IgD-negative memory B cell (primary cell): ENCODE measurements around the gene LRRC42. TPM values are rescaled to one million over a fixed set of nuclear protein-coding genes. Genes with fewer than 3 reads are reported as not detected.

Source experiments
- H3K27ac Mint-ChIP-seq, 3 donors: one replicate each; pipeline ENCODE4 v1.8.0; 2020 to 2022; ENCODE audit warnings: mild to moderate bottlenecking in 3 of 3, mixed read lengths in 3 of 3, moderate library complexity in 1 of 3
- H3K27me3 Mint-ChIP-seq: one replicate; pipeline ENCODE4 v1.8.0; 2021; ENCODE audit warnings: mixed read lengths
- H3K36me3 Mint-ChIP-seq: one replicate; pipeline ENCODE4 v1.8.0; 2020; ENCODE audit warnings: mild to moderate bottlenecking, mixed read lengths
- H3K4me1 Mint-ChIP-seq, 3 donors: one replicate each; pipeline ENCODE4 v1.8.0; 2020 to 2022; ENCODE audit warnings: mixed read lengths in 3 of 3, mild to moderate bottlenecking in 1 of 3
- H3K4me3 Mint-ChIP-seq, 4 donors: one replicate each; pipeline ENCODE4 v1.8.0; 2020 to 2022; ENCODE audit warnings: mild to moderate bottlenecking in 4 of 4, mixed read lengths in 4 of 4, moderate library complexity in 3 of 4
- H3K9me3 Mint-ChIP-seq, 3 donors: one replicate each; pipeline ENCODE4 v1.8.0; 2020 to 2021; ENCODE audit warnings: mixed read lengths in 3 of 3, mild to moderate bottlenecking in 1 of 3
- polyA plus RNA-seq: library from polyadenylated mRNA; unstranded; fragments of 300-500 nt; fragmentation: Illumina TruSeq; gene quantifications from one replicate; pipeline ENCODE4 v1.2.3, GENCODE V29; 2021

The LRRC42 gene
- polyA plus RNA-seq, 1 donor from 2014 or later: 10.4 TPM

DNA sequence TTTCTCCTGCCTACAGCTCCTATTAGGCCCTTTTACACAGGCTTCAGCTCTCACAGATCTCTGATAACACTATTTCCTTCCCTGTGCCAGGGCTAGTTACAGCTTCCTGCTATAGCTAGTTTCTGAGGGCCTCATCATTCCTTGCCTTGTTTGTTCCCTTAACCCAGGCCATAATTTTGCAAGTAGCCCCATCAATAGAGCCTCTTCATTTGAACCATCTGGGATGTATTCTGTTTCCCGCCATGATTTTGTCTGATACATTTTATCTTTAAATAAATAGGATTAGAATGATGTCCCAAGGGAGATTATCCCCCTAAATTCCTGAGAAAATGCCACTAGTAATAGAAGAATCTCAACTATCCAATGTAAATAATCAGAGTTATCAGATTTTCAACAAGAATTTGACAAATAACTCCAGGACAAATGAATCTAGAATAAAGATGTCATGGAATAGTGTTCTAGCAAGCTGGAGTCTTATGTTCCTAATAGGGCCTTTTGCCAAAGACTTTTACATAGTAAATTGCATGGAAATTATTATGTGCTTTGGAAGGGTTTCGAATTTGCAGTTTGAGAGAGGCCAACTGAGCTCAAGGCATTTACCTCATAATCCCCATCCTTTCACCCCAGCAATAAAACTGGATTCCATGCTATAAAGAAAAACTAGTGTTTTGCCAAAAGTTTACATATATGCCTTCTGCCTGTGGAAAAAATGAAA is 16.7 kb upstream of the LRRC42 start:
- Mint-ChIP-seq H3K4me3 (no peak overlapping the region), H3K27ac (peak overlapping the region in 1 of 3 donors; percentile 67), H3K4me1 (no peaks in the 10 kb centered on the region), H3K36me3 (peaks cover 7% of the 10 kb centered on the region), H3K9me3 (no peaks in the 10 kb centered on the region), H3K27me3 (no peaks in the 10 kb centered on the region)

DNA sequence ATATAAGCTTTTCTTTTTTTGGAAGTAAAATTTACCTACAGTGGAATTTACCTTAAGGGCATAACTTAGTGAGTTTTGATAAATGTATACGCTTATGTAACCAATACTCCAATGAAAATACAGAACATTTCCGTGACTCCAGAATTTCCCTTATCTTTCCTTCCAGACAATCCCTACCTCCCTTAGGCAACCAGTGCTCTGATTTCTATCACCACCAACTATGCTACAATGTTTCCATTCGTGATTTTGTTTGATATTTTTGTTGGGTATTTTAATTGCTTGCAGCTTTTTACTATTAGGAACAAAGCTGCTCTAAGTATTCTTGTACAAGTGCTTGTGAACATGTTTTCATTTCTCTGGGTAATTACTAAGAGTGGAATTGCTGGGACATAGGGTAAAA is 15.2 kb upstream of the LRRC42 start:
- no peak overlapping the region for H3K27ac Mint-ChIP-seq
- H3K4me1 Mint-ChIP-seq: no peaks in the 10 kb centered on the region
- no peaks in the 10 kb centered on the region for H3K9me3 Mint-ChIP-seq

DNA sequence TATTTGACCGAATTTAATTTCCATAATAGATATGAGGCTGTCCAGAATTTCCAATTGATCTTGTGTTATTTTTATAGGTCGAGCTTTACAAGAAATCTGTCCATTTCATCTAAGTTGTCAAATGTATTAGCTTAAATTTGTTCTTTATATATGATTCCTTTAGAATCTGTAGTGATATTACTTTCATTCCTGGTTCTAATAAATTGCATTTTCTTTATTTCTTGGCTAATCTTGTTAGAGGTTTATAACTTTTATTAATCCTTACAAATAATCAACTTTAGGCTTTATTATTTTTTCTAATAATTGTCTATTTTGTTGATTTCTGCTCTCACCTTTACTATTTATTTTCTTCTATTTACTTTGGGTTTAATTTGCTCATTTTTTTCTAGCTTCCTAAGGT is 14.6 kb upstream of the LRRC42 start:
- Mint-ChIP-seq H3K4me1 (no peaks in the 10 kb centered on the region), H3K4me3 (no peak overlapping the region), H3K27me3 (no peaks in the 10 kb centered on the region), H3K27ac (no peak overlapping the region), H3K9me3 (no peaks in the 10 kb centered on the region), H3K36me3 (peaks cover 9% of the 10 kb centered on the region)

More for the DNA sequence above, 15.2 kb upstream of the LRRC42 start:
- Mint-ChIP-seq H3K36me3 (peaks cover 9% of the 10 kb centered on the region), H3K4me3 (no peak overlapping the region), H3K27me3 (no peaks in the 10 kb centered on the region)

DNA sequence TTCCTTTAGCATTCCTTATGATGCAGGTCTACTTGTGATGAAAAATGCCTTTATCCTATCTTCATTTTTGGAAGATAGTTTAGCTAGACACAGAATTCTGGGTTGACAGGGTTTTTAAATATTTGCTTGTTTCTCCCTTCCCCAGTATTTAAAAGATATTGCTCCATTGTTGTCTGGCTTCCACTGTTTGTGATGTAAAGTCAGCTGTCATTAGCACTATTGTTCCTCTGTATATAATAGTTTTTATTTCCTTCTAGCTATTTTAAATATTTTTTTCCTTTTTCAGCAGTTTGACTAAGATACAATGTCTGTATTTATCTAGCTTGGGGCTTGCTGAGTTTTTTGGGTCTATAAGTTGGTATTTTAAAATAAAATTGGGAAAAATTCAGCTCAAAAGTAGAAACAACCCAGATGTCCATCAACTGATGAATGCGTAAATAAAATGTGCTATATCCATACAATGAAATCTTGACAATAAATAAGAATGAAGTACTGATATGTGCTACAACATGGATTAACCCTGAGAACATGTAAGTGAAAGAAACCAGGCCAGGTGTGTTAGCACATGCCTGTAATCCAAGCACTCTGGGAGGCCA is 11.9 kb upstream of the LRRC42 start:
- Mint-ChIP-seq H3K9me3 (no peaks in the 10 kb centered on the region), H3K4me3 (no peak overlapping the region), H3K4me1 (peaks cover 0 to 5% (median 2%) of the 10 kb centered on the region in 3 donors), H3K27me3 (no peaks in the 10 kb centered on the region), H3K27ac (no peak overlapping the region), H3K36me3 (peaks cover 9% of the 10 kb centered on the region)

DNA sequence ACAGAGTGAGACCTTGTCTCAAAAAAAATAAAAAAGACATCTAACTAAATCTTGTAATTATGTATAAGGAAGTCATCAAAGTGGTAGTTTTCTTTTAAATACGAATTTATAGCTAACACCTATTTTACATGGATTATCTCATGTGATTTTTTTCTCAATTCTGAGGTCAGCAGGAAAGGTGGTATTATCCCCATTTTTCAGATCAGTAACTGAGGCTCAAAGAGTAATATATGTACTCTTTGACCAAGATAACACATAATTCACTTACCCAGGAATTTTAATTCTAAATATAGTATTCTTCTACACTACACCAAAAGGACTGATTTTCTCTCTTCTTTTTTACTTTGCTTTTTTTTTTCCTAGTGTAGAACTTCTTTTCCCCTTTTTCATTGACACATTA is 9.7 kb upstream of the LRRC42 start:
- Mint-ChIP-seq H3K4me3 (no peak overlapping the region), H3K36me3 (peaks cover 7% of the 10 kb centered on the region), H3K27ac (no peak overlapping the region), H3K27me3 (no peaks in the 10 kb centered on the region), H3K4me1 (peaks cover 2 to 10% (median 4%) of the 10 kb centered on the region in 3 donors), H3K9me3 (no peaks in the 10 kb centered on the region)

DNA sequence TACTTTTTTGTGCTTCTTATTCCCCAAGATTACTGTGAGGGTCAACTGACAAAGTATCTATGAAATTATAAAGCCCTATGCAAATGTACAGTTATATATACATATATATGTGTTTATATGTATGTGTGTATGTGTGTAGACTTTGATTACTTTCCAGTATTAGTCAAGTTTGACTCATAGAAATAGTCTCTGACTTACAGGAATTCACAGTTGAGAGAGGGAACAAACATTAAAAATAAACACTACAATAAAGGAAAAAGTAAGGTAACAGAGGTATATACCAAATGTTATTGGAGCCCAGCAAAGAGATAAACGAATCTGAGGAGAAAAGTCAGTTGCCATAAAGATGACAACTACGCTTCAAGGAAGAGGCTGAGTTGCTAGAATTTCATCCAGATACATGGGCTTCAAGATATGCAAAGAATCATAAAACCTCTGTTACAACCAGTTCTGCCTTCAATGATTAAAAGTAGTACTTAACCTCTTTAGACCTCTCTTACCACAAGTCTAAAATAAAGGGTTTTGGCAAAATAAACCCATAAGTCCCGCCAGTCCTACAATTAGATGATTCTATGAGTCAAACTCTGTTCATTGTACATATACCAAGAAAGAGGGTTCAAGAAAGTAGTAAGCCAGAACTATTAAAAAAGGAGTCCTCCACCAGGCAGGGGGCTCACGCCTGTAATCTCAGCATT is 7.9 kb upstream of the LRRC42 start:
- H3K4me3 Mint-ChIP-seq: no peak overlapping the region

DNA sequence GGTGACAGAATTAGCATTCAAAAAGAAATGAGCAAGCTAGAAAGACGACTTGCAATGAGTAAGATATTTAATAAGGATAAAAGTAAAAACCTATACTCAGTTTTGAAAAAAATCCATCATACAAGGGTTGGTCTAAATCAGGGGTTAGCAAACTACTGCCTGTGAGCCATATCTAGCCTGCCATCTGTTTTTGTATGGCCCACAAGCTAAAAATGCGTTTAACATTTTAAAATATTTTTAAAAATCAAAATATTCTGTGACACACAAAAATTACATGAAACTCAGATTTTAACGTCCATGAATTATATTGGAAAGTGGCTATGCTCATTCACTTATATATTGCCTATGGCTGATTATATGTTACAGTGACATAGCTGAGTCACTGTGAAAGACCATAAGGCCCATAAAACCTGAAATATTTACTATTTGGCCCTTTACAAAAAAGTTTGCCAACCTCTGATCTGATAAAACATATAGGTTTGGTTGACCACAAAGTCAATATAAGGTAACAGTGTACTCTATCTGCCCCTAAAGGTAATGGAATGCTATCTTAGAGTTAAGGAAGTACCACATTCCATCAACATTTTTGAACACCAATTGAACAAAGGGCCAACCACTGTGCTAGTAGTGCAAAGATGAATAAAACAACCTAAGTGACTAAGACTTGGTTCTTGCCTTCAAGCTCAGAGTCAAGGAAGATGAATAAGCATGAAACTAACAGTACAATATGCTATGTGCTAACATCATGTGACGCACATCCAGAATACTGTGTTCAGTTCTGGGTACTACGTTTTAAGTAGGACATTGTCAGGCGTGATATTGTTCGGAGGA is 3.8 kb upstream of the LRRC42 start:
- Mint-ChIP-seq H3K4me3 (peak overlapping the region in 1 of 4 donors; percentile 96), H3K4me1 (peaks cover 22 to 36% (median 28%) of the 10 kb centered on the region in 3 donors), H3K27ac (no peak overlapping the region), H3K27me3 (no peaks in the 10 kb centered on the region), H3K9me3 (no peaks in the 10 kb centered on the region), H3K36me3 (peaks cover 5% of the 10 kb centered on the region)

More for the DNA sequence above, 7.9 kb upstream of the LRRC42 start:
- H3K4me1 Mint-ChIP-seq: peaks cover 2 to 19% (median 11%) of the 10 kb centered on the region in 3 donors
- no peaks in the 10 kb centered on the region for H3K27me3 Mint-ChIP-seq
- H3K27ac Mint-ChIP-seq: no peak overlapping the region
- H3K9me3 Mint-ChIP-seq: no peaks in the 10 kb centered on the region
- H3K36me3 Mint-ChIP-seq: peaks cover 7% of the 10 kb centered on the region

DNA sequence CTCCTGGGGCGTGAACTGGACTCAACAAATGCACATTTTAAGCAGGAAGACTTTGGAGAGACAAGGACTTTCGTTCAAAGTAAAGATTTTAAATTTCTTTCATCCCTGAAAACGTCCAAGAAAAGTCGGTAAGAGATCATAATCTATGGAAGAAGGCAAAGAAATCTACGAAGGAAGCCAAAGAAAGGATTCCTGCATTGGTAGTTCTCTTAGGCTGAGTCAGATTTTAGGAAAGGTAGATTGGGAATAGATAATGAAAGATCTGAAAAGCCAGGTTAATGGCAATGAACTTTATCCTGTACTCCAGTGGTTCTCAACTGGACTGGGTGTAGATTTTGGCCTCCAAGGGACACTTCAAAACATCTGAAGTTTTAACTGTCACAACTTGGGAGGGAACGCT is 3.1 kb upstream of the LRRC42 start:
- peak overlapping the region; percentile 33 to 64 (median 49) for H3K27ac Mint-ChIP-seq
- no peaks in the 10 kb centered on the region for H3K9me3 Mint-ChIP-seq
- peaks cover 4% of the 10 kb centered on the region for H3K36me3 Mint-ChIP-seq
- peak overlapping the region in 2 of 4 donors; percentile 54 to 96 for H3K4me3 Mint-ChIP-seq
- H3K4me1 Mint-ChIP-seq: peaks cover 26 to 35% (median 28%) of the 10 kb centered on the region in 3 donors
- H3K27me3 Mint-ChIP-seq: no peaks in the 10 kb centered on the region

DNA sequence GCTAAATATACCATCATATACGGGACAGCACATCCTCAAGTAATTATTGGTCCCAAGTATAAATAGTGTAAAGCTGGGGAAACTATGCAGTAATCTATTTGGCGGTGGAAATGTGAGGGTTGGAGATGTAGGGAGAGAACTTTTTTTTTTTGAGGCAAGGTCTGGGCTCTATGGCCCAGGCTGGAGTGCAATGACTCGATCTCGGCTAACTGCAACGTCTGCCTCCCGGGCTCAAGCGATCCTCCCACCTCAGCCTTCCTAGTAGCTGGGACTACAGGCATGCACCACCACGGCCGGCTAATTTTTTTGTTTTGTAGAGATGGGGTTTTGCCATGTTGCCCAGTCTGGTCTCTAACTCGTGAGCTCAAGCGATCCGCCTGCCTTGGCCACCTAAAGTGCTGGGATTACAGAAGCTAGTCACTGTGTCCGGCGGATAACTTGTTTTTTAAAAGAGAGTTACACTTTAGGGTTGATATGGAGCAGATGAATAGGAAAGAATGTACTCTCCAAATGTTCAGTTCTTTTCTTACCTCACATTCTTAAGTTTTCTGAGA is 2.6 kb upstream of the LRRC42 start:
- Mint-ChIP-seq H3K9me3 (no peaks in the 10 kb centered on the region), H3K36me3 (peaks cover 2% of the 10 kb centered on the region), H3K27me3 (no peaks in the 10 kb centered on the region), H3K27ac (peak overlapping the region; percentile 33 to 64 (median 49)), H3K4me1 (peaks cover 26 to 31% (median 29%) of the 10 kb centered on the region in 3 donors), H3K4me3 (peak overlapping the region in 3 of 4 donors; percentile 18 to 96 (median 54))

DNA sequence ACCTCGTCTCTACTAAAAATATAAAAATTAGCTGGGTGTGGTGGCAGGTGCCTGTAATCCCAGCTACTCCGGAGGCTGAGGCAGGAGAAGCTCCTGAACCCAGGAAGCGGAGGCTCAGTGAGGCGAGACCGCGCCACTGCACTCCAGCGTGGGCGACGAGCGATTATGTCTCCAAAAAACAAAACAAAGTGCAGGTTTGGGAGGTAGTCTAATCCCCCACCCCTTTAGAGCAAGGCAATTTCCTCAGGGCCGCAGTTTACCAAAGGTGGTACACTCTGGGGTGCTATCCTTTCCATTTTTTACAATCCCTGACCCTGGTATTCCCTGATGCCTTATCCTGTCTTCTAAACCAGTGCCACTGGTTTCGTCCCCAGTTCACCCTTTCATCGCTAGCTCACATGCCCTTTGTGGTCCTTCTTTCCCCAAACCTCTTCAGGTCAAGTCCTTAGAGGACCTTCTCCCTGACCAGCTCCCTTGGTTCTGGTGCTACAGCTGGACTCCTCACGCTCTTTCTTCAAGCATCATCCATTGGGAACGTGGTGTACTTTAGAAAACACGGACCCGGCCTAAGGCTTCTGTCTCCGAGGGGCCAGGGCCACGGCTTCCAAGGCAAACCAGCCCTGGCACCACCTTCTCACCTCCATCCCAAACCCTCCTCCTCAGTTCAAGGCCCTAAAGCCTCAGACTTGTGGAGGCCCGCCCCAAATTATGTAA is 1.5 kb upstream of the LRRC42 start:
- Mint-ChIP-seq H3K4me3 (peak overlapping the region; percentile 95 to 99 (median 96)), H3K27ac (peak overlapping the region; percentile 76 to 96 (median 92)), H3K27me3 (no peaks in the 10 kb centered on the region), H3K36me3 (no peaks in the 10 kb centered on the region), H3K4me1 (peaks cover 26 to 31% (median 29%) of the 10 kb centered on the region in 3 donors), H3K9me3 (no peaks in the 10 kb centered on the region)

DNA sequence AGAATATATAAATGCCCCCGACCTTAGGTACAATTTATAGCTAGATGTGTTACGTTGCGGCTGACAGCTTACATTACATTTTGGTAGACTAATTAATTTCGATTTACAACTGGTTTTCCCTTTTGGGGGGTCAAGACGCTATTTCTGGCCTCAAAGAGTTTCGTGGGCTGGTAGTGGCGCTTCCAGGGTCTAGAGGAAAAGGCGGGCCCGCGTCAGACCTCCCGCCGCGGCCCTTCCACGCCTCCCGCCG is 1.0 kb upstream of the LRRC42 start:
- no peaks in the 10 kb centered on the region for H3K27me3 Mint-ChIP-seq
- peak overlapping the region; percentile 95 to 99 (median 96) for H3K4me3 Mint-ChIP-seq
- no peaks in the 10 kb centered on the region for H3K36me3 Mint-ChIP-seq
- H3K9me3 Mint-ChIP-seq: no peaks in the 10 kb centered on the region
- H3K27ac Mint-ChIP-seq: peak overlapping the region; percentile 76 to 96 (median 92)
- H3K4me1 Mint-ChIP-seq: peaks cover 26 to 29% (median 28%) of the 10 kb centered on the region in 3 donors

DNA sequence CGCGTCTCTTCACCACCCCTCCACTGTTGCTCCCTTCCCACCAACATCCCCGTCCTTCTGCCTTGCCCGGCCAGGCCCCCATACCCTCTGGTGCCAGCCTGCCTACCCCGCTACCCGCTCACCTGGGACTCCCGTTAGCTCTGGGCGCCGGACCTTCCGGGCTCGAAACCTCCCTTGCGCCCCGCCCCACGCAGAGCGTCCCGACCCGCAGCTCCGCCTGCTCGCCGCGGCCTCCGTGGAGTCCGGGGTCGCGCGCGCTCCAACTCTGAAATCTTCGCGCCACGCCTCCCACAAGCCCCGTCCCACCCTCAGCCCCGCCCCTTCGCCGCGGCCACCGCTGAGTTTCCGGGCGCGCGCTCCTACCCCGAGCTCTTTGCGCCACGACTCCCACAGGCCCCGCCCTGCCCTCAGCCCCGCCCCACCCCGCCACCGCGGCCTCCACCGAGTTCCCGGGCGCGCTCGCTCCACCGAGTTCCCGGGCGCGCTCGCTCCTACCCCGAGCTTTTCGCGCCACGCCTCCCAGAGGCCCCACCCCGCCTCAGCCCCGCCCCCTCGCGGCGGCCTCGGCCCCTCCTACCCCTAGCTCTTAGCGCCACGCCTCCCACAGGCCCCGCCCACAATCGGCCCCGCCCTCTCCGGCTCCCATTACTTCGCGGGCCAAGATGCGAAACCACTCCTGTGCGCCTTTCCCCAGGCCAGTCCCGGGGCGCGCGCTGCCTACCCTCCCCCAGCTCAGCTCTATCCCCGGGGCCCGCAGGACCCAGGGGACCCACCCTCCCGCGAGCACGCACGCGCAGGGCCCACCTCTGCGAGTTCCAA is 508 bp upstream of the LRRC42 start, which contains the start of gene IFT25:
IFT25 (minus strand) TSS at position 267 of the 819 bp plus-strand sequence. CDS start 5,617 bp downstream, outside the sequence.
- Mint-ChIP-seq H3K27me3 (no peaks in the 10 kb centered on the region), H3K4me3 (peak within 1 kb of the TSS; percentile 95 to 99 (median 96)), H3K27ac (peak within 1 kb of the TSS; percentile 76 to 96 (median 92)), H3K9me3 (no peaks in the 10 kb centered on the region), H3K4me1 (peaks cover 24 to 27% (median 26%) of the 10 kb centered on the region in 3 donors), H3K36me3 (no peaks in the 10 kb centered on the region)

DNA sequence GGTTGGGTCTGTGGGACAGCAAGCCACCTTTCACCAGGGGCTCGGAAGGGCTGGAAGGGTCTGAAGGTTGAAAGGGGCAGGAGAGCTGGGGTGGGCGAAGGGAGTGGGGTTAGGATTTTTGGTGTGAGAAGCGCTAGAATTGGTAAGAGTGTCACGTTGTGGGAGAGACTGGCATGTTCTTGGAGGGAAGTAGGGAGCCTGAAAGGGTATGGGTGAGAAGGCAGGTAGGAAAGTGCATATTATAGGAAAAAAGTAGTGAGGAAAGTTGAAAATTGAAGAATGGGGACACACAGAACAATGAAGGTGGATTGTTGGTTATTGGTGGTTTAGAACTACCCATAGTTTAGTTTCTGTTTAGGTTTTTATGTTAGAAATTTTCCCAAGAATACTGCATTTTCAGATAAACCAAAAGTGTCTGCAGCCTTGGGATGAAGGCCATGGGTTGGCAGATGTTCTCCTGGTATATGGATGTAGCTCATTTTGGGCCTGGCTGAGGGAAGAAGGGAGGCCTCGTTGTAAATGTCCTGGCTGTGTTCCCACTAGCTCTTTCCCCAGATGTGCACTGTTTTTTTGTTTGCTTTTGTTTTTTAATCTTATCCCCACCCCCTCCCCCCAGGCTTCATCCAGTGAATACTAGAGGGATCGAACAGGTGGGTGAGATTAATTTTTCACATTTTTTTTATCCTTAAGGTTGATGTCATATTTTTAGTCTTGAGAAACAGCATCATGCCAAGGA is 1.2 kb downstream of the LRRC42 start:
- H3K4me1 Mint-ChIP-seq: peaks cover 24 to 27% (median 26%) of the 10 kb centered on the region in 3 donors

More for the DNA sequence above, 1.2 kb downstream of the LRRC42 start:
- Mint-ChIP-seq H3K27me3 (no peaks in the 10 kb centered on the region), H3K9me3 (no peaks in the 10 kb centered on the region), H3K36me3 (peaks cover 3% of the 10 kb centered on the region), H3K27ac (peak overlapping the region in 1 of 3 donors; percentile 69), H3K4me3 (peak overlapping the region; percentile 41 to 81 (median 66))
